ENCODE data around the gene AOC3.
"Not testable (repeated sequence)": the region's sequence is repeated elsewhere in the genome, so short reads cannot be mapped to it uniquely, and the experiment has no call there.

AOC3 gene

GRCh38 chr17:42865638-42866094 is 14.7 kb downstream of the AOC3 start:
- no peak overlapping the region for H3K27ac ChIP-seq
- no peak for DNase-seq (ENCODE audit: low read depth, low spot score)

GRCh38 chr17:42866216-42866615 is 15.2 kb downstream of the AOC3 start:
- H3K27ac ChIP-seq = no peak overlapping the region
- no peak for DNase-seq (ENCODE audit: low read depth, low spot score)

GRCh38 chr17:42866631-42867575 is 15.9 kb downstream of the AOC3 start:
- DNase-seq (ENCODE audit: low read depth, low spot score) = no peak
- no peak overlapping the region for H3K27ac ChIP-seq

- DNase-seq (ENCODE audit: low read depth, low spot score); H3K27ac ChIP-seq: not testable (repeated sequence)
Measured at GRCh38 chr17:42867694-42868261, 16.8 kb downstream of the AOC3 start.

- DNase-seq (ENCODE audit: low read depth, low spot score) = no peak
- H3K27ac ChIP-seq = no peak overlapping the region
Measured at GRCh38 chr17:42868338-42868737, 17.3 kb downstream of the AOC3 start.

GRCh38 chr17:42871647-42872046 is 20.6 kb downstream of the AOC3 start:
- no peak for DNase-seq (ENCODE audit: low read depth, low spot score)
- H3K27ac ChIP-seq = no peak overlapping the region

GRCh38 chr17:42872251-42872965 is 21.4 kb downstream of the AOC3 start:
- H3K27ac ChIP-seq = no peak overlapping the region
- no peak for DNase-seq (ENCODE audit: low read depth, low spot score)

GRCh38 chr17:42873315-42873714 is 22.3 kb downstream of the AOC3 start:
- H3K27ac ChIP-seq = no peak overlapping the region
- DNase-seq (ENCODE audit: low read depth, low spot score) = no peak

GRCh38 chr17:42873932-42874695 is 23.1 kb downstream of the AOC3 start:
- H3K27ac ChIP-seq; DNase-seq (ENCODE audit: low read depth, low spot score): not testable (repeated sequence)

GRCh38 chr17:42877037-42877436 is 26.0 kb downstream of the AOC3 start:
- no peak overlapping the region for H3K27ac ChIP-seq
- no peak for DNase-seq (ENCODE audit: low read depth, low spot score)

GRCh38 chr17:42878123-42878880 is 27.3 kb downstream of the AOC3 start:
- DNase-seq (ENCODE audit: low read depth, low spot score) = no peak
- H3K27ac ChIP-seq = no peak overlapping the region

GRCh38 chr17:42878924-42879595 is 28.1 kb downstream of the AOC3 start:
- H3K27ac ChIP-seq = no peak overlapping the region
- no peak for DNase-seq (ENCODE audit: low read depth, low spot score)

- H3K27ac ChIP-seq = no peak overlapping the region
- DNase-seq (ENCODE audit: low read depth, low spot score) = no peak
Measured at GRCh38 chr17:42879596-42879985, 28.6 kb downstream of the AOC3 start.

- H3K27ac ChIP-seq = no peak overlapping the region
- no peak for DNase-seq (ENCODE audit: low read depth, low spot score)
Measured at GRCh38 chr17:42880776-42881310, 29.8 kb downstream of the AOC3 start.

- H3K27ac ChIP-seq; DNase-seq (ENCODE audit: low read depth, low spot score): not testable (repeated sequence)
Measured at GRCh38 chr17:42881706-42882105, 30.7 kb downstream of the AOC3 start.

GRCh38 chr17:42882166-42882565 is 31.2 kb downstream of the AOC3 start:
- H3K27ac ChIP-seq = no peak overlapping the region
- DNase-seq (ENCODE audit: low read depth, low spot score) = no peak

GRCh38 chr17:42883802-42884558 is 33.0 kb downstream of the AOC3 start:
- DNase-seq (ENCODE audit: low read depth, low spot score) = no peak

GRCh38 chr17:42885806-42886205 is 34.8 kb downstream of the AOC3 start:
- H3K27ac ChIP-seq; DNase-seq (ENCODE audit: low read depth, low spot score): not testable (repeated sequence)

More at GRCh38 chr17:42883802-42884558, 33.0 kb downstream of the AOC3 start:
- H3K27ac ChIP-seq = no peak overlapping the region
